GM12878 (cell line): ENCODE measurements around the gene MELTF. TPM values are rescaled to one million over a fixed set of nuclear protein-coding genes. Genes with fewer than 3 reads are reported as not detected.

Source experiments
- ATAC-seq: fragments of 200-7000 bp; cut with Tn5 transposase; 3 replicates; pipeline ENCODE4 v1.9.1; 2020; ENCODE audit warnings: mild to moderate bottlenecking, moderate library complexity
- BruUV-seq: library from RNA; stranded (reverse); fragments of 400-500 nt; replicated peaks from 2 replicates; lab custom pipeline; 2021; lab: Mats Ljungman, UMichigan
- CTCF ChIA-PET: fragments of 300-600 bp; sonication (Branson Sonifier 250); formaldehyde crosslinking; extraction: SDS; loops from one replicate; lab custom pipeline; 2021; ENCODE audit warnings: inconsistent platforms; lab: Yijun Ruan, JAX
- POLR2A ChIA-PET: fragments of 350-600 bp; formaldehyde crosslinking; extraction: SDS; loops from one replicate; lab custom pipeline; 2021; ENCODE audit warnings: inconsistent platforms; lab: Charles Lee
- RAD21 ChIA-PET: fragments of 300-600 bp; sonication (Branson Sonifier 250); formaldehyde crosslinking; loops from one replicate; lab custom pipeline; 2023; ENCODE audit warnings: antibody characterized with exemption; ENCODE audit not compliant: unreplicated experiment; lab: Charles Lee
- SMC1A ChIA-PET: fragments of 300-600 bp; sonication (Branson Sonifier 250); formaldehyde crosslinking; loops from one replicate; lab custom pipeline; 2023; ENCODE audit not compliant: unreplicated experiment, uncharacterized antibody; lab: Charles Lee
- DNase-seq: peaks from one replicate; pipeline ENCODE4 v3.0.0-alpha.2; 2011; ENCODE audit warnings: low read depth, low spot score
- FAIRE-seq: peaks from 3 replicates; lab custom pipeline; 2011; peaks lifted over from hg19 to GRCh38; lab: Jason Lieb, UNC
- H2AFZ ChIP-seq: 2 replicates; pipeline ENCODE4 v1.6.0; 2011; ENCODE audit warnings: low read depth, low read length, control low read depth; ENCODE audit not compliant: control insufficient read depth
- H3K27ac ChIP-seq: 2 replicates; pipeline ENCODE4 v1.5.1; 2011; ENCODE audit warnings: control low read depth; ENCODE audit not compliant: control insufficient read depth, insufficient read depth
- H3K27me3 ChIP-seq, 2 experiments: replicated peaks in 1 of 2; 2 replicates each; pipeline versions ENCODE4 v1.6.0 to v1.6.1; 2011; ENCODE audit warnings: low read length in 1 of 2; ENCODE audit not compliant: control insufficient read depth in 2 of 2, insufficient read depth in 2 of 2
- H3K36me3 ChIP-seq, 2 experiments: 2 replicates each; pipeline ENCODE4 v1.5.1; 2011; ENCODE audit warnings: low read length in 1 of 2; ENCODE audit not compliant: control insufficient read depth in 2 of 2, insufficient read depth in 2 of 2
- H3K4me1 ChIP-seq: 2 replicates; pipeline ENCODE4 v1.6.1; 2011; ENCODE audit warnings: mild to moderate bottlenecking, low read length, moderate library complexity, mixed read lengths; ENCODE audit not compliant: control insufficient read depth, insufficient read depth
- H3K4me2 ChIP-seq: 2 replicates; pipeline ENCODE4 v1.6.0; 2011; ENCODE audit warnings: control low read depth; ENCODE audit not compliant: control insufficient read depth, insufficient read depth
- H3K4me3 ChIP-seq: fragments of 200-600 bp; sonication (generic); 2 replicates; pipeline ENCODE4 v1.5.1; 2016
- H3K79me2 ChIP-seq: 2 replicates; pipeline ENCODE4 v1.6.0; 2011; ENCODE audit warnings: low read length; ENCODE audit not compliant: control insufficient read depth, insufficient read depth
- H3K9ac ChIP-seq: 2 replicates; pipeline ENCODE4 v1.8.0; 2011; ENCODE audit warnings: low read length, control low read depth, mixed read lengths; ENCODE audit not compliant: control insufficient read depth, insufficient read depth
- H3K9me3 ChIP-seq: replicated peaks from 3 replicates; pipeline ENCODE4 v1.5.1; 2011; ENCODE audit warnings: mild to moderate bottlenecking, low read length; ENCODE audit not compliant: control insufficient read depth, insufficient read depth
- H4K20me1 ChIP-seq: 2 replicates; pipeline ENCODE4 v1.6.0; 2011; ENCODE audit not compliant: control insufficient read depth, insufficient read depth
- BCL3 ChIP-seq: IDR thresholded peaks from 2 replicates; pipeline ENCODE4 v1.6.1; 2011; ENCODE audit warnings: borderline replicate concordance, low read depth, mild to moderate bottlenecking, moderate library complexity, low read length; ENCODE audit not compliant: insufficient read depth, poor library complexity, severe bottlenecking
- CBFB ChIP-seq: IDR thresholded peaks from 2 replicates; pipeline ENCODE4 v1.6.1; 2016; ENCODE audit warnings: antibody characterized with exemption, low read depth
- E2F8 ChIP-seq: fragments of 450-650 bp; IDR thresholded peaks from 2 replicates; pipeline ENCODE4 v1.6.1; 2018; ENCODE audit warnings: mild to moderate bottlenecking, low read depth, moderate library complexity; ENCODE audit not compliant: partially characterized antibody
- MXI1 ChIP-seq: fragments of 150-350 bp; IDR thresholded peaks from 2 replicates; pipeline ENCODE4 v1.6.1; 2011; ENCODE audit warnings: low read depth, mild to moderate bottlenecking, inconsistent platforms, low read length, improper control_type of control experiment
- NBN ChIP-seq: fragments of 450-650 bp; IDR thresholded peaks from 2 replicates; pipeline ENCODE4 v1.6.1; 2016
- NFIC ChIP-seq: IDR thresholded peaks from 2 replicates; pipeline ENCODE4 v1.6.1; 2012; ENCODE audit warnings: low read depth, mild to moderate bottlenecking, inconsistent platforms, low read length, moderate library complexity
- NFXL1 ChIP-seq: fragments of 450-650 bp; IDR thresholded peaks from 2 replicates; pipeline ENCODE4 v1.6.1; 2017; ENCODE audit warnings: antibody characterized with exemption, mild to moderate bottlenecking, borderline replicate concordance
- NR2C2 ChIP-seq: IDR thresholded peaks from 2 replicates; pipeline ENCODE4 v1.6.1; 2011; ENCODE audit warnings: borderline replicate concordance, low read depth; ENCODE audit not compliant: control insufficient read depth, insufficient read length
- NR2F1 ChIP-seq: fragments of 450-650 bp; conservative IDR thresholded peaks from 2 replicates; pipeline ENCODE4 v1.6.1; 2017; ENCODE audit warnings: mild to moderate bottlenecking
- PBX3 ChIP-seq: IDR thresholded peaks from 2 replicates; pipeline ENCODE4 v1.6.1; 2011; ENCODE audit warnings: mild to moderate bottlenecking, low read depth, low read length, moderate library complexity; ENCODE audit not compliant: insufficient replicate concordance
- SMC3 ChIP-seq: IDR thresholded peaks from 2 replicates; pipeline ENCODE4 v1.6.1; 2011; ENCODE audit warnings: low read length, improper control_type of control experiment, borderline replicate concordance
- ZNF592 ChIP-seq: fragments of 450-650 bp; IDR thresholded peaks from 2 replicates; pipeline ENCODE4 v1.6.1; 2017; ENCODE audit warnings: mild to moderate bottlenecking, moderate library complexity
- ZNF622 ChIP-seq: fragments of 450-650 bp; IDR thresholded peaks from 2 replicates; pipeline ENCODE4 v1.6.1; 2017; ENCODE audit warnings: mild to moderate bottlenecking, inconsistent platforms
- WGBS: methylation state at CpG from one replicate; pipeline ENCODE4 v1.1.6; 2016; ENCODE audit warnings: low lambda C conversion rate; ENCODE audit not compliant: insufficient replicate concordance, insufficient coverage; ENCODE audit errors: missing lambda C conversion rate; 5-methylcytosine and 5-hydroxymethylcytosine counted together
- in situ Hi-C: fragments of 300-500 bp; cut with MboI; formaldehyde crosslinking; loops from 9 replicates; pipeline ENCODE4 v1.14.3; 2018; ENCODE audit warnings: mixed read lengths
- intact Hi-C: fragments of 100-400 bp; cut with micrococcal nuclease; formaldehyde crosslinking; loops from one replicate; pipeline ENCODE4 v1.14.2; 2022; ENCODE audit not compliant: unreplicated experiment
- polyA plus RNA-seq, 11 experiments: library from polyadenylated mRNA; depleted of rRNA in 4 of 11; unstranded in 6 of 11; stranded (reverse) in 5 of 11; fragments of >200 nt; fragmentation: Nextera tagmentation in 4 of 11; fragmentation: Illumina TruSeq in 1 of 11; extraction: Ambion mirVana in 4 of 11; extraction: Trizol in 1 of 11; gene quantifications; 1 replicate in 1 of 11; 2 replicates in 10 of 11; pipeline versions ENCODE4 v1.2.1 to v1.2.3, GENCODE V29; 2011 to 2016; ENCODE audit warnings: inconsistent platforms in 2 of 11, missing spikeins in 2 of 11, low read depth in 1 of 11
- total RNA-seq, 4 experiments: library from RNA; depleted of rRNA in 3 of 4; stranded (reverse); fragments of >200 nt in 3 of 4; fragmentation: Illumina TruSeq in 1 of 4; extraction: Trizol in 1 of 4; gene quantifications; 2 replicates each; pipeline versions ENCODE4 v1.2.1 to v1.2.3, GENCODE V29; 2013 to 2021

Gene MELTF
- total and polyA plus RNA-seq, 10 of the 15 experiments (the other 5 are each of a cell fraction or from before 2014, with no cell fraction given), result 0.55 to 49.1 (median 11.1) TPM

- no peaks in the 10 kb centered on the region for H3K4me1 ChIP-seq
- H3K36me3 ChIP-seq, result no peaks in the 10 kb centered on the region
- no peaks in the 10 kb centered on the region for H3K27me3 ChIP-seq
- RAD21 ChIA-PET, result no interaction called here
- SMC1A ChIA-PET, result interaction anchor here (1.0 kb wide), 1 partner anchor 36 kb away, joined by 3 read pairs; no protein-coding TSS in a partner anchor
- no peak overlapping the region for H3K27ac ChIP-seq
- CTCF ChIA-PET, result no interaction called here
- intact Hi-C loops (no loop called here), in situ Hi-C loops (loop anchor here (25.0 kb wide), 1 partner anchor 517 kb away; no protein-coding TSS in a partner anchor)
- no TSS peak for BruUV-seq
- ATAC-seq (no peak), DNase-seq (no peak), FAIRE-seq (no peak)
- POLR2A ChIA-PET, result no interaction called here
- H3K9me3 ChIP-seq, result no peaks in the 10 kb centered on the region; the same call in 2 of the 3 replicates
- no peaks in the 10 kb centered on the region for H4K20me1 ChIP-seq
- no peak overlapping the region for H3K4me3 ChIP-seq
- H2AFZ ChIP-seq, result no peak overlapping the region
- H3K9ac ChIP-seq, result no peak overlapping the region
- H3K79me2 ChIP-seq, result no peaks in the 10 kb centered on the region
- 95% methylated on average over 19 of the region's 19 CpGs for WGBS
- H3K4me2 ChIP-seq, result no peak overlapping the region
- TF ChIP-seq NFIC (0 out of 2 replicates have a peak, but pooled peaks have one; percentile 34), E2F8 (no peak), CBFB (no peak), NFXL1 (no peak), ZNF622 (no peak), MXI1 (no peak), SMC3 (no peak), NR2F1 (no peak), NR2C2 (peak; percentile 61), BCL3 (peak; percentile 86), PBX3 (peak; percentile 48), ZNF592 (no peak), NBN (no peak)
These were observed 34.6 kb downstream of the MELTF start for GRCh38 chr3:196995027-196995426.
